Stimulated activated CD4-positive, alpha-beta T cell treated with anti-CD3 and anti-CD28 coated beads, Interleukin-4, amount 100 ng/mL, for 4 hours (primary cell): ENCODE results near the gene VEZT.
A peak's percentile ranks its signal among the peaks of the same experiment; 100 is the strongest.
"Not testable (repeated sequence)": the region's sequence is repeated elsewhere in the genome, so short reads cannot be mapped to it uniquely, and the experiment has no call there.

Experiments
- DNase-seq, 2 experiments: peaks; one replicate each; pipeline ENCODE4 v3.0.0-alpha.2; 2020

The VEZT gene

GRCh38 chr12:95217377-95218149, at the start of gene VEZT, which contains the start of gene FGD6:
TSS of gene VEZT (plus strand) at chr12:95217807. CDS start at chr12:95217851, 44 bp downstream.
TSS of gene FGD6 (minus strand) at chr12:95217467. CDS start at chr12:95217240, 227 bp downstream.
- DNase-seq: peak; percentile 93 to 99

- DNase-seq: no peak
Measured at GRCh38 chr12:95168746-95169145, 48.9 kb upstream of the VEZT start.

GRCh38 chr12:95169368-95169767, 48.2 kb upstream of the VEZT start:
- DNase-seq: no peak

- DNase-seq: no peak
Measured at GRCh38 chr12:95173392-95174251, 44.0 kb upstream of the VEZT start.

- DNase-seq: no peak
Measured at GRCh38 chr12:95177201-95177768, 40.3 kb upstream of the VEZT start.

- no peak for DNase-seq
Measured at GRCh38 chr12:95178136-95178535, 39.5 kb upstream of the VEZT start.

- DNase-seq: no peak
Measured at GRCh38 chr12:95179011-95179410, 38.6 kb upstream of the VEZT start.

- no peak for DNase-seq
Measured at GRCh38 chr12:95181103-95181502, 36.5 kb upstream of the VEZT start.

- DNase-seq: no peak
Measured at GRCh38 chr12:95182868-95183415, 34.7 kb upstream of the VEZT start.

GRCh38 chr12:95184121-95184520, 33.5 kb upstream of the VEZT start:
- DNase-seq: no peak

- no peak for DNase-seq
Measured at GRCh38 chr12:95185072-95185471, 32.5 kb upstream of the VEZT start.

- no peak for DNase-seq
Measured at GRCh38 chr12:95185854-95186253, 31.8 kb upstream of the VEZT start.

GRCh38 chr12:95187865-95188415, 29.7 kb upstream of the VEZT start:
- DNase-seq: no peak

- DNase-seq: no peak
Measured at GRCh38 chr12:95191060-95191696, 26.4 kb upstream of the VEZT start.

GRCh38 chr12:95192271-95192670, 25.3 kb upstream of the VEZT start:
- no peak for DNase-seq

GRCh38 chr12:95193139-95193538, 24.5 kb upstream of the VEZT start:
- DNase-seq: no peak

- DNase-seq: no peak
Measured at GRCh38 chr12:95195122-95195521, 22.5 kb upstream of the VEZT start.

- not testable (repeated sequence) for DNase-seq
Measured at GRCh38 chr12:95196875-95197569, 20.6 kb upstream of the VEZT start.

- no peak for DNase-seq
Measured at GRCh38 chr12:95197636-95198035, 20.0 kb upstream of the VEZT start.

GRCh38 chr12:95198914-95199313, 18.7 kb upstream of the VEZT start:
- no peak for DNase-seq

- DNase-seq: no peak
Measured at GRCh38 chr12:95200128-95200894, 17.3 kb upstream of the VEZT start.
